HG03025 (cell line): Measurements from ENCODE around the gene TLL1.

ENCODE experiments used
- ATAC-seq: cut with Tn5 transposase; IDR thresholded peaks from one replicate; pipeline ENCODE4 v1.9.1; 2021; ENCODE audit warnings: mild to moderate bottlenecking, moderate library complexity; ENCODE audit not compliant: unreplicated experiment, low FRiP score

The TLL1 gene

GRCh38 chr4:166042510-166043055, 169.5 kb downstream of the TLL1 start:
- no peak for ATAC-seq

- ATAC-seq, result no peak
Observed at GRCh38 chr4:166043801-166044200, 170.8 kb downstream of the TLL1 start.

DNA sequence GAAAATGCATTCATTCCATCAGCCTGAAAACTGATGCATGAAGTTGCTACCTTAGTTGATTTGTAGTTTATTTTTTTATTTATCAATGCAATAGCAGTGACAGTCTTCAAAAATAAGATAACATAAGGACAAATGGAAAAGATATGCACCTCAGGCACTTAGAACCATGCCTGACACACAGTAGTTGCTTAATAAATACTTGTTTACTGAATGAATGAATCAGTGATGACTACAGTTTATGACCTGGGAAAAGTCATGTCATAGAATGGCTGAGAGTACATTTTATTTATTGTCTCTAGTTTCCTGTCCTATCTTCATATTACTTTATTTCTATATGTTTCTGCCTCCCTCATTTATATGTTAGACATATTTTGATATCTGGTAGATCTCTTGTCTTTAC, 171.8 kb downstream of the TLL1 start:
- ATAC-seq, result no peak

- ATAC-seq, result peak; percentile 89
Observed at GRCh38 chr4:166045457-166045856, 172.4 kb downstream of the TLL1 start.

DNA sequence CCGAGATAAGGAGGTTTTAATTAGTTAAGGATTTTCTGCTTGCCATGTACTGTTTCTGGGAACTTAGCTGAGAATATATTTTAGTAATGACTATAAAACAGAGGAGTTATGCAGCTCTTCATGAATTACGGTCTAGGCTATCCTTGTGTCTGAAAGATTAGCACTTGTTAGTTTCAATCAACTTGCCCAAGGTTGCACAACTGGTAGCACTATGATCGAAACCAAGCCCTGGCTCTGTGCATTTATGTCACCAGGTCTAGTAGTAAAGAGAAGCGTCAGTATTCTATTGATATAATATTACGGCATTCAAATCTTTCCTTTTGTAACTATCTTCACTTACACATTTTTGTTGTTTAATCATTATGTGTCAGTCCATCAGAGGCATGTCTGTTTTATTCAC, 176.0 kb downstream of the TLL1 start:
- ATAC-seq, result no peak

- ATAC-seq, result no peak
Observed at GRCh38 chr4:166064721-166065120, 191.7 kb downstream of the TLL1 start.

- no peak for ATAC-seq
Observed at GRCh38 chr4:166065324-166065723, 192.3 kb downstream of the TLL1 start.

DNA sequence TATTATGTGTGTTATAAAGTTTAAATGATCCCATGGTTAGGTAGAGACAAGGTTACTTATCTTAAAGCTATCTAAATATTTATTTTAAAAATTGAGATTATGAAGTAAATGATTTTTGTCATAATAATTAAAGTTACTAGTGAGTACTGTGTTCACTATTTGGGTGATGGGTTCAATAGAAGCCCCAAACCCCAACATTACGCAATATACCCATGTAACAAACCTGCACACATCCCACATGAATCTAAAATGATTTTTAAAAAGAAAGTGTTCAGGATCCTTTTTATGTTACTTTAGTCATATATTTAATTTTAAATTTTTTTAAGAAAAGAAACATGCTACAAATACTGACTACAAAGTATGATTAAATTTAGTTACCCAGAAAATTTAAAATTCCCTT, 193.9 kb downstream of the TLL1 start:
- no peak for ATAC-seq

GRCh38 chr4:166067915-166068314, 194.9 kb downstream of the TLL1 start:
- no peak for ATAC-seq

DNA sequence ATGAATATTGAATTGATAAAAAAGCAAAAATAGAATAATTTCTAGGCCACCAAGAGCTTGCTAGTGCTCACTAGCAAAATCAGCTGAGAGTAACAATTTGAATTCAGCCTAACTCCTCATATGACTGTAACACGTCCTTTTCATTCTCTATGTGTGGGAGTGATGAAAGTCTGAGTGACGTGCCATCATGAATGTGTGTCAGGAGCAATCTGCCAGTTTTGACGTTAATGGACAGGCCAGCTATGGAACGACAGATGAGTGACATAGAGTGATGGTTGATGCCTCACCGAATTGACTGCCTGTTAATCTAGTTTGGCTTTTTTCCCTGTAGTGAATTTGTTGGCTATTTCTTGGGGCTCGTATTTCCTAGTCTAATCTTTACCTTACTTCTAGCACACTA, 200.7 kb downstream of the TLL1 start:
- ATAC-seq, result no peak

GRCh38 chr4:166075599-166075998, 202.6 kb downstream of the TLL1 start:
- ATAC-seq, result no peak

DNA sequence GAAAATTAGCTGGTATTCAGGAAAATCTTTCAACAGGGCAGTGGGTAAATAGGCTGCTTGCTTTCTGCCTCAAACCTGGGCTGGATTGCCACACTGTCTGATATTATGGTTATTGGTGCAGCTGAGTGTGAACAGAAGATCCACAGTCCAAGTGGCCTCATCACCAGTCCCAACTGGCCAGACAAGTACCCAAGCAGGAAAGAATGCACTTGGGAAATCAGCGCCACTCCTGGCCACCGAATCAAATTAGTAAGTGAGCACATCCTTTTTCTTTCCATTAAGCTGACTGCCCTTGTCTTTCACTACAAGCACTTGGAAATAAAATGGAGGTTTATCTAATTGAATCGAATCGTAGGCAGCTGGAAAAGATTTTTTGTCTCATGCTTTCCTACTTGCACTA, 204.7 kb downstream of the TLL1 start:
- no peak for ATAC-seq

DNA sequence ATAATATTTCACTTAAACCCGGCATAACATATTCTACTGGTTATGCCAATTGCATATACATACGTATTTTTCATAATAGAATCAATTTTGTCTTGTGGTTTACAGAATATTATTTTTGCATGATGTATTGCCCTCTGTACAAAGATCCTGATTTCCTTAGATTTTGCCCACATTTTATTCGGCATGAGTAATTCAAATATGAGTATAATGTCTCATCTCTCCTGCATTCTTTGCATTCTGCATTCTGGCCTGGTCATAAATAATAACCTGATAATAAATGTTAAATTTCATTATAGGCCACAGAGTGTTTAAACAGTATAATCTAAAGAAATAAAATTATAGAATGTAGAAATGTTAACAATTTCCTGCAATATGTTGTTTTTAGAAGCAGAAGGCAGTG, 205.3 kb downstream of the TLL1 start:
- ATAC-seq, result no peak

GRCh38 chr4:166078955-166079354, 205.9 kb downstream of the TLL1 start:
- ATAC-seq, result no peak

- ATAC-seq, result no peak
Observed at GRCh38 chr4:166087569-166087968, 214.5 kb downstream of the TLL1 start.

DNA sequence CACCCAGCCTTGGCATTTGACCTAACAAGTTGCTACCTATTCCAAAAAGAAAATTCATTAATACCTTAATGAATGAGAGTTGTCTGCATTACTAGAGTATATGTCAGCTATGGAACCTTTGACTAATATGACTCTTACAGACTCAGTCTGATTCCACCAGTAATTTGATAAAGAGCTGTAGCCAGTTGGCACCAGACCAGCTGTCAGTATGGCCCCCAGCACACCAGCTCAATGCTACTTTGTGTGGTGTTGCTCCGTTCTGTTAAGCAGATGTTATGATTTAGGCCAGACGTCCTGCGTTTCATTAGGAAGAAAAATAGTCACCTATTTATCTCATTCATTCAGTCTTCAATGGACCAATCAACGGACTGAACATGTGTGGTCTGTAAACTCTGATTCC, 215.5 kb downstream of the TLL1 start:
- ATAC-seq, result no peak

- ATAC-seq, result no peak
Observed at GRCh38 chr4:166091146-166091545, 218.1 kb downstream of the TLL1 start.

DNA sequence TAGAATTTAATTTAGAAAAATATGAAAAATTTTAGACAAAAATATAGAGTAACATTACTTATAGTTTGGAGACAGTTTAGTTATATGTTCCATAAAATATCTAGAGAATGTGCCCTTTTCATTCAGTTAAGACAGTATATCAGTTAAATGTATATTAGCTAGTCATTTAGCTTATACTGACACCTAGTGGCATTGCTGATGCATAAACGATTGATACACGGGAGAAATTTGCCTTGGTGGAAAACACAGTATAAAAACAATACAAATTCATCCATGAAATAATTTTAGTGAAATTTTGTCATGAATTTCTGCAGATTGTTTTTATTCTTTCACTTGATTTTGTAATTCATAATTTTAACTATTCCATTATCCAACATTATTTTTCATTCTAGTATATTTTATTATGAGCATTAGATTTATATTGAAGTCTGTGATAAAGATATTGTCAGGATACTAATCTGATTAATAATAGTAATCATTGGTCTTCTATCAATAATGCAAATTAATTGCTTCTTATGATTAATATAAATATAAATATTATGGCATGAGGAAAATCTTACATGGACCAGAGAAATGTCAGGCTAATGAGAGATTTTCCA, 219.0 kb downstream of the TLL1 start:
- ATAC-seq, result peak; percentile 66

DNA sequence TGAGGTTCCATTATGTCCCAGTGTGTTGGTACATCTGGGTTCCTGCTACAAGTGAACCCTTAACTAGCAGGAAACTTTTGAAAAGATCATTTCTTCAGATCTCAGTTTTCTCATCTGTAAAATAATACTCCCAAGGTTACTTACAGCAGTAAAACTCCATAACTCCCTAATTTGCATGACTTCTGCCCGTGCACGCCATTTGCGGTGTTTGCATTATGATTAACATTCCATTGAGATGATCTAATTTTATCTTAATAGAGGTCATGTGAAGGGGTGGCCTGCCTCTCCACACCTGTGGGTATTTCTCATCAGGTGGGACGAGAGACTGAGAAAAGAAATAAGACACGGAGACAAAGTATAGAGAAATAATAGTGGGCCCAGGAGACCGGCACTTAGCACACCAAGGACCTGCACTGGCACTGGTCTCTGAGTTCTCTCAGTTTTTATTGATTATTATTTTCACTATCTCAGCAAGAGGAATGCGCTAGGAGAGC, 219.8 kb downstream of the TLL1 start:
- no peak for ATAC-seq

- no peak for ATAC-seq
Observed at GRCh38 chr4:166104623-166105022, 231.6 kb downstream of the TLL1 start.

GRCh38 chr4:166121897-166122296, 248.9 kb downstream of the TLL1 start:
- ATAC-seq, result no peak

DNA sequence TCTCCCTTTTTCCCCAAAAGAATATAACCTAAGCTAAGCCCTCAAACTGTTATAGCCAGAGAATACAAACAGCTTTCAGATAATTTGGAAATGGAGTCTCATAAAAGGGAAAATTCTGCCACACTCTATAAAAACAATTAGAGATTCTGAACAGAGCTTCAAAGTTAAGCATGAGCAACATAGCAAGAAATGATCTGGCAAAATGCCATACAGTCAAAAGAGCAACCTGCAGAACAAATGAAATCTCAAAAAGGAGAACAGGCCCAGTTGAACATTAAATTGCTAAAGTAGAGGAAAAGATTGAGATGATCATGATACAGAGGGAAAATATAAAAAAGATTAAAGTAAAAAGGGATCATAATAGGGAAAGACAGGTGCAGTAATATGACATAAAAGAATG, 250.5 kb downstream of the TLL1 start:
- no peak for ATAC-seq

DNA sequence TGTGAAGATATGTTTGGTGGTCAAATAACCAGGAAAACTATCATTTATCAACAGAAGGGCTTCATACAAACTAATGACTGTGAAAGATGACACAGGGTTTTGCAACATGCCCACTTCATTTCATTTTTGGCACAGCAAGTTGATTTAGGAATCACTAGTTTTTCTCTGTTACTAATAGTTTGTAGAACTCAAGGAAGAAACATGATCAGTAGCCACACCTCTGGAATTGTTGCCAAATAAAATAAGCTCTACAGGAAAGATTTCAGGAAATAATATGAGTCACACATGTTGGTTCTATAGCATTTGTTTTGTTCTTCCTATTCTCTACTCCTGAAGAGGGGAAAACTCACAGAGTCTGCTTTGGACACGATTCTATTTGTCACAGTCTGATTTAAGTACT, 255.4 kb downstream of the TLL1 start:
- no peak for ATAC-seq
